Activated CD4-positive, alpha-beta T cell treated with anti-CD3 and anti-CD28 coated beads, Interleukin-2, Interleukin-6, amounts not matched to agents 100 ng/mL and 50 ng/mL, durations not matched to agents 16 hours and 8 hours (primary cell): ENCODE results near the gene LAMP2.

Source experiments
- DNase-seq: peaks from one replicate; pipeline ENCODE4 v3.0.0-alpha.2; 2020

Gene LAMP2

GRCh38 chrX:120453985-120454384, 15.1 kb downstream of the LAMP2 start:
- DNase-seq = no peak

GRCh38 chrX:120452131-120452530, 17.0 kb downstream of the LAMP2 start:
- DNase-seq = peak; percentile 14

- no peak for DNase-seq
These were observed 18.9 kb downstream of the LAMP2 start for GRCh38 chrX:120450163-120450562.

- DNase-seq = no peak
These were observed 22.6 kb downstream of the LAMP2 start for GRCh38 chrX:120446498-120446897.

- no peak for DNase-seq
These were observed 29.2 kb downstream of the LAMP2 start for GRCh38 chrX:120439921-120440320.

- DNase-seq = peak; percentile 8
These were observed 39.1 kb downstream of the LAMP2 start for GRCh38 chrX:120429776-120430540.

- no peak for DNase-seq
These were observed 40.8 kb downstream of the LAMP2 start for GRCh38 chrX:120428309-120428708.

- DNase-seq = no peak
These were observed 42.5 kb downstream of the LAMP2 start for GRCh38 chrX:120426599-120426998.

GRCh38 chrX:120419463-120419862, 49.6 kb downstream of the LAMP2 start:
- no peak for DNase-seq

GRCh38 chrX:120408168-120408567, 60.9 kb downstream of the LAMP2 start:
- no peak for DNase-seq

- no peak for DNase-seq
These were observed 62.5 kb downstream of the LAMP2 start for GRCh38 chrX:120406638-120407037.

GRCh38 chrX:120402369-120402768, 66.7 kb downstream of the LAMP2 start:
- DNase-seq = no peak

- DNase-seq = no peak
These were observed 67.8 kb downstream of the LAMP2 start for GRCh38 chrX:120401301-120401700.

GRCh38 chrX:120380699-120381098, 88.4 kb downstream of the LAMP2 start:
- DNase-seq = peak; percentile 19

- no peak for DNase-seq
These were observed 89.0 kb downstream of the LAMP2 start for GRCh38 chrX:120379937-120380681.

GRCh38 chrX:120378570-120378969, 90.5 kb downstream of the LAMP2 start:
- no peak for DNase-seq
